ENCODE measurements around the gene C1orf159.

- TF ChIP-seq CTCF (IDR thresholded peaks at IDR 0.05): no peak
- no peak for TF ChIP-seq EZH2 (IDR thresholded peaks at IDR 0.05; ENCODE audit: borderline replicate concordance, insufficient read depth, low read depth, low read length, poor library complexity, severe bottlenecking)
Observed at GRCh38 chr1:1165485-1165884, 49.6 kb upstream of the C1orf159 start.
